Stimulated activated CD8-positive, alpha-beta memory T cell treated with anti-CD3 and anti-CD28 coated beads, Interleukin-7, amount 100 ng/mL, for 24 hours (primary cell): ENCODE data around the gene FRMPD1.
A peak's percentile ranks its signal among the peaks of the same experiment; 100 is the strongest.
"Not testable (repeated sequence)": the region's sequence is repeated elsewhere in the genome, so short reads cannot be mapped to it uniquely, and the experiment has no call there.

Experiments
- DNase-seq: peaks from one replicate; pipeline ENCODE4 v3.0.0-alpha.2; 2020; ENCODE audit warnings: low read depth

FRMPD1 gene

GRCh38 chr9:37650873-37651768, at the start of gene FRMPD1:
Gene FRMPD1, plus strand, starts transcription at chr9:37650954. Its CDS starts 41,688 bp downstream, at chr9:37692642.
- DNase-seq: peak; percentile 16

DNA sequence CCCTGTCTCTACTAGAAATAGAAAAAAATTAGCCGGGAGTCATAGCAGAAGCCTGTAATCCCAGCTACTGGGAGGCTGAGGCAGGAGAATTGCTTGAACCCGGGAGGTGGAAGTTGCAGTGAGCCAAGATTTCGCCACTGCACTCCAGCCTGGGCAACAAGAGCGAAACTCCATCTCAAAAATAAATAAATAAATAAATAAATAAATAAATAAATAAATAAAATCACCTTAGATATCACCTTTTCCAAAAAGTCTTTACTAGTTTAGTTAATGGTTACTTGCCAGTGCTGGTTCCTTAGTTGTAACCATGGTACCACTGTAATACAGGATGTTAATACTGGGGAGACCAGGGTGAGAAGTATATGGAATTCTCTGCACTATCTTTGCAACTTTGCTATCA, 48.7 kb upstream of the FRMPD1 start:
- not testable (repeated sequence) for DNase-seq

DNA sequence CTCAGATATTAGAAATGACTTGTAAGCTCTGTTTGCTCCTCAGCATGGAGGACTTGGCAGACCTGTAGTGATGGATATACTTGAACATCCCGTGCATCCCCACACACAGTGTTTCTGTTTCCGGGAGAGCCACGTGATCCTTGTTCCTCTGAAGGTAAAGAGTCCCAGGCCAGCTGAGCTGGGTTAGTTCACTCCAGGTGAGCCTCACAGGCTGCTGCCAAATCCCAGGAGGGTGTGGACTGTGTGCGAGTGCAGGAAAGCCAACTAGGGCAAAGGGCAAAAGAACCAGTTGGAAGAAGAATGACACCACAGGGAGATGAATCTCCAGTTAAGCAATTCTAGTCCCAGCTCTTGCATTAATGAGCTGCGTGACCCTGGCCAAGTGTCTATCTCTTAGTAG, 47.9 kb upstream of the FRMPD1 start:
- DNase-seq: no peak

- DNase-seq: no peak
Measured at GRCh38 chr9:37604296-37604695, 46.5 kb upstream of the FRMPD1 start.

- DNase-seq: no peak
Measured at GRCh38 chr9:37608250-37608649, 42.5 kb upstream of the FRMPD1 start.

- DNase-seq: no peak
Measured at GRCh38 chr9:37609735-37610397, 40.9 kb upstream of the FRMPD1 start.

DNA sequence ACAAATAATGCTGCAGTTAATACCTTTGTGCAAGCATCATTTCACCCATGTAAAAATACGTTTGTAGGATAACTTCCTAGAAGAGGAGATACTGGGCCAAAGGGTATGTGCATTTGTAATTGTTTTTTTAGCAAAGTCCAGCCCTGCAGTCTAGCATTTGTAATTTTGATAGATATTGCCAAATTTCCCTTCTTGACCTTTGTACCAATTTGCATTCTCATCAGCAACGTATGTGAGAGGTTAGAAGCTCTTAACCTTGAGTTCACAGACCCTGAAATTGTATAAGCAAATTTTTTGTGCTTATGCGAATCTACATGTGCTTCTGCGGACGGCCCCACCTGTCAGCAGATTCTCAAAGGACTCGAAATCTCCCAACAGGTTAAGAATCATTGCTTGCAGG, 39.7 kb upstream of the FRMPD1 start:
- DNase-seq: no peak

DNA sequence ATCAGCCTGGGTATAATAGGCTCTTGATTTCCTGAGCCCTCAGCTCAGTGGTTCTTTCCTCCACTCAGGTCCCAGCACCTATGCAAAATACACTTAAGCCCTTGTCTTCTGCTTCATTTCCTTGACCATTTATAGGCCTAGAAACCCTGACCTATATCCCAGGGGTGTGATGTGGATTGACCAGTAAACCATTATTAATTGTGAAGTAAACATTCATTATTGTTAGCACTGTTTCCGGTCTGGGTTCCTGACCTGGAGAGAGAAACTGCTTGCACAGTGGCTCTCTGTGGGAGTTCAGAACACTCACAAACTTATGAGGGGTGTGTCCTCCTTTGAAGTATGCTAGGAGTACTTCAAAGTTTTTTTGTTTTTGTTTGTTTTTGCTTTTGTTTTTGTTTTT, 38.8 kb upstream of the FRMPD1 start:
- no peak for DNase-seq

- DNase-seq: no peak
Measured at GRCh38 chr9:37617161-37617560, 33.6 kb upstream of the FRMPD1 start.

DNA sequence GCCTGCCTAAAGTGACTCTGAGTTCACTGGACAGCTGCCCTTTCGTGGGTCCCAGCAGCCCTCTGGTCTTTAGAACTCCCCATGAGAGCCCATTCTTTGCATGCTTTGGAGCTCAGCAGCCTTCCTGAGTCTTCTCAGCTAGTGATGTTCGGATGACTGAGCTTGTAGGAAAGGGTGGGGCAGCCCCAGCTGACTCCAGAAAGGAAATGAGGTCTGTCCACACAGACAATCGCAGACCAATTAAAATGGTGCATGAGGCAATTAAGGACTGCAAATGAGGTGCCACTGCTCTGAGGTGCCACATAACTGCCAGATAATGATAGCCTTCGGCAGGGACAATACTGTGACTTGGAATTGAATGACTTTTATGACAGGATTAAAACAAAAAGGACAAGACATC, 32.9 kb upstream of the FRMPD1 start:
- no peak for DNase-seq

GRCh38 chr9:37618817-37619216, 31.9 kb upstream of the FRMPD1 start:
- DNase-seq: no peak

- no peak for DNase-seq
Measured at GRCh38 chr9:37619806-37620205, 30.9 kb upstream of the FRMPD1 start.

DNA sequence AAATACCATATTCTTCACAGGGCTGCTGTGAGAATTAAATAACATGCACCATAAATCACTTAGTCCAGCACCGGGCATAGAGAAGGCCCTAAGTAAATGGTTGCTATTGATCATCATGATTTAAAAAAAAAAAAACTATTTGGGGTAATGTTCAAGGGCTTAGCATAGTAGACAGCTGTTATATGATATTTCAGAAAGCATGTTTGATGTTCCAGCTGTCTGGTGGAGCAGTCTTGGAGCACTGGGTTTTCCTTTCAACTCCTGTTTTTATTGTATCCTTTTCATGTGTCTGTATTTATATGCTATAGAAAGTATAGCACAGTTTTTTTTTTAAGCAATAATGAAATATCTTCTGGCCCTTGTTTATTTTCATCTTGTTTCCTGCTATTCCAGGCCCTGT, 30.4 kb upstream of the FRMPD1 start:
- no peak for DNase-seq

- DNase-seq: no peak
Measured at GRCh38 chr9:37621273-37622121, 29.3 kb upstream of the FRMPD1 start.

- no peak for DNase-seq
Measured at GRCh38 chr9:37622462-37622861, 28.3 kb upstream of the FRMPD1 start.

GRCh38 chr9:37623267-37623666, 27.5 kb upstream of the FRMPD1 start:
- DNase-seq: no peak

GRCh38 chr9:37624073-37624472, 26.7 kb upstream of the FRMPD1 start:
- DNase-seq: no peak

- no peak for DNase-seq
Measured at GRCh38 chr9:37625036-37625757, 25.6 kb upstream of the FRMPD1 start.

GRCh38 chr9:37625758-37626147, 25.0 kb upstream of the FRMPD1 start:
- no peak for DNase-seq

GRCh38 chr9:37626708-37627292, 24.0 kb upstream of the FRMPD1 start:
- DNase-seq: no peak

DNA sequence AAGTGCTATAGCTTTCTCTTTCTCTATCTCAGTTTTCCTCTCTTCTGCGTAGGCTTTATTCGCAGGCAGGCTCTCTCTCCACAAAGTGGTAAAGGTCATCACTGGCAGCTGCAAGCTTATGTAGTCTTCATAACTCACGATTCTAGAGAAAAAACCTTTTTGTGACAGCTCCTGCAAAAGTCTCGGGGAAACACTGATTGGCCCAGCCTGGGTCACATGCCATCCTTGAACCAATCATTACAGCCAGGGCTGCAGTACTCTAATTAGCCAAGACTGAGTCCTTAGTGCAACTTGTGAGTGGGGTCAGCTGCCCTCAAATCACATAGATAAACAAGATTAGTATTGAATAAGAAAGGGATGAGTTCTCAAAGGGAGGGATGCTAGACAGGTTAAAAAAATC, 18.3 kb upstream of the FRMPD1 start:
- no peak for DNase-seq

- no peak for DNase-seq
Measured at GRCh38 chr9:37635808-37636207, 14.9 kb upstream of the FRMPD1 start.
